A549 (cell line): ENCODE results near the gene SPINK13. TPM values are rescaled to one million over a fixed set of nuclear protein-coding genes. Genes with fewer than 3 reads are reported as not detected.

Experiments used
- ATAC-seq, 2 experiments: fragments of 200-7000 bp in 1 of 2; fragments of >200 bp in 1 of 2; cut with Nextera tagmentation in 1 of 2; cut with Tn5 transposase in 1 of 2; 3 replicates each; pipeline versions ENCODE4 v1.8.0 to v1.9.1; 2018 to 2020; ENCODE audit warnings: mild to moderate bottlenecking in 1 of 2, moderate library complexity in 1 of 2
- CTCF ChIA-PET: fragments of 300-600 bp; sonication (Branson Sonifier 250); formaldehyde crosslinking; extraction: SDS; loops from one replicate; lab custom pipeline; 2021; ENCODE audit warnings: antibody characterized with exemption, inconsistent platforms; lab: Yijun Ruan, JAX
- POLR2A ChIA-PET: fragments of 350-600 bp; formaldehyde crosslinking; extraction: SDS; loops from one replicate; lab custom pipeline; 2021; ENCODE audit warnings: antibody characterized with exemption, inconsistent platforms; lab: Yijun Ruan, JAX
- DNase-seq, 2 experiments: peaks; one replicate each; pipeline versions ENCODE4 v3.0.0 to v3.0.0-alpha.2; 2011 to 2016; ENCODE audit warnings: low read depth in 1 of 2, low spot score in 1 of 2
- FAIRE-seq: peaks from 2 replicates; lab custom pipeline; 2011; peaks lifted over from hg19 to GRCh38; lab: Jason Lieb, UNC
- H3K27ac ChIP-seq, 2 experiments: fragments of >200 bp; sonication (Bioruptor Twin); formaldehyde crosslinking; 3 replicates each; pipeline ENCODE4 v1.5.1; 2016 to 2017
- H3K4me1 ChIP-seq: fragments of >200 bp; sonication (Bioruptor Twin); formaldehyde crosslinking; 3 replicates; pipeline ENCODE4 v1.6.1; 2016
- H3K4me2 ChIP-seq: fragments of >200 bp; sonication (Bioruptor Twin); formaldehyde crosslinking; 3 replicates; pipeline ENCODE4 v1.6.1; 2016
- H3K4me3 ChIP-seq: fragments of >200 bp; sonication (Bioruptor Twin); formaldehyde crosslinking; 3 replicates; pipeline ENCODE4 v1.5.1; 2016
- H3K9me3 ChIP-seq: fragments of >200 bp; sonication (Bioruptor Twin); formaldehyde crosslinking; 3 replicates; pipeline ENCODE4 v1.6.1; 2016
- CBX2 ChIP-seq: fragments of 200-600 bp; sonication (generic); IDR thresholded peaks from 2 replicates; pipeline ENCODE4 v1.6.1; 2016; ENCODE audit warnings: low read depth, mild to moderate bottlenecking, borderline replicate concordance
- CHD2 ChIP-seq: fragments of 150-350 bp; IDR thresholded peaks from 2 replicates; pipeline ENCODE4 v1.6.1; 2014; ENCODE audit warnings: low read length; ENCODE audit not compliant: partially characterized antibody
- CHD4 ChIP-seq: fragments of 200-600 bp; sonication (generic); IDR thresholded peaks from 2 replicates; pipeline ENCODE4 v1.6.1; 2016; ENCODE audit warnings: antibody characterized with exemption, mild to moderate bottlenecking, borderline replicate concordance
- CTCF ChIP-seq: fragments of >200 bp; sonication (Bioruptor Twin); formaldehyde crosslinking; IDR thresholded peaks from 3 replicates; pipeline ENCODE4 v1.5.1; 2016
- ELK1 ChIP-seq: fragments of 150-350 bp; IDR thresholded peaks from 2 replicates; pipeline ENCODE4 v1.6.1; 2014; ENCODE audit warnings: low read depth, mild to moderate bottlenecking, low read length
- ESRRA ChIP-seq: fragments of 150-350 bp; IDR thresholded peaks from 2 replicates; pipeline ENCODE4 v1.6.1; 2014; ENCODE audit warnings: mild to moderate bottlenecking, low read length, borderline replicate concordance
- HOXB13 ChIP-seq: fragments of 250-450 bp; sonication (Bioruptor Pico); IDR thresholded peaks from 2 replicates; pipeline ENCODE4 v1.5.0; 2020; ENCODE audit warnings: low read depth, mild to moderate bottlenecking, moderate library complexity
- HOXB5 ChIP-seq: fragments of 250-450 bp; sonication (Bioruptor Pico); IDR thresholded peaks from 2 replicates; pipeline ENCODE4 v1.5.0; 2020; ENCODE audit warnings: mild to moderate bottlenecking, moderate library complexity
- JUNB ChIP-seq: fragments of >200 bp; sonication (Bioruptor Twin); formaldehyde crosslinking; IDR thresholded peaks from 2 replicates; pipeline ENCODE4 v1.6.1; 2016
- MYC ChIP-seq: IDR thresholded peaks from 2 replicates; pipeline ENCODE4 v1.6.1; 2012; ENCODE audit warnings: mild to moderate bottlenecking, inconsistent platforms, low read length, improper control_type of control experiment, borderline replicate concordance
- NPAS2 ChIP-seq: fragments of 250-450 bp; sonication (Bioruptor Pico); IDR thresholded peaks from 2 replicates; pipeline ENCODE4 v1.8.0; 2022; ENCODE audit warnings: mild to moderate bottlenecking, moderate library complexity, borderline replicate concordance
- RFX5 ChIP-seq: fragments of 450-650 bp; IDR thresholded peaks from 2 replicates; pipeline ENCODE4 v1.7.1; 2014; ENCODE audit warnings: antibody characterized with exemption, mild to moderate bottlenecking, moderate library complexity
- RNF2 ChIP-seq: fragments of 200-600 bp; sonication (generic); IDR thresholded peaks from 2 replicates; pipeline ENCODE4 v1.6.1; 2016; ENCODE audit warnings: low read depth, mild to moderate bottlenecking, antibody characterized with exemption, moderate library complexity, borderline replicate concordance
- SREBF2 ChIP-seq: fragments of 450-650 bp; IDR thresholded peaks from 2 replicates; pipeline ENCODE4 v1.6.1; 2014; ENCODE audit warnings: mild to moderate bottlenecking, moderate library complexity
- TFCP2L1 ChIP-seq: fragments of 250-450 bp; sonication (Bioruptor Pico); IDR thresholded peaks from 2 replicates; pipeline ENCODE4 v1.5.0; 2021; ENCODE audit warnings: mild to moderate bottlenecking
- TP53 ChIP-seq: fragments of 250-450 bp; sonication (Bioruptor Pico); IDR thresholded peaks from 2 replicates; pipeline ENCODE4 v1.5.0; 2021; ENCODE audit warnings: mild to moderate bottlenecking, moderate library complexity
- USF2 ChIP-seq: fragments of 450-650 bp; IDR thresholded peaks from 2 replicates; pipeline ENCODE4 v1.6.1; 2014; ENCODE audit warnings: antibody characterized with exemption
- ZC3H11A ChIP-seq: fragments of 450-650 bp; IDR thresholded peaks from 2 replicates; pipeline ENCODE4 v1.6.1; 2014; ENCODE audit warnings: antibody characterized with exemption, mild to moderate bottlenecking
- ZFP36 ChIP-seq: fragments of 450-650 bp; IDR thresholded peaks from 2 replicates; pipeline ENCODE4 v1.6.1; 2014; ENCODE audit warnings: borderline replicate concordance; ENCODE audit not compliant: partially characterized antibody
- ZNF302 ChIP-seq: fragments of 250-450 bp; sonication (Bioruptor Pico); IDR thresholded peaks from 2 replicates; pipeline ENCODE4 v1.9.0; 2021; ENCODE audit warnings: inconsistent platforms, mild to moderate bottlenecking, moderate library complexity
- WGBS: methylation state at CpG from one replicate; pipeline ENCODE4 v1.1.6; 2017; ENCODE audit errors: missing lambda C conversion rate; 5-methylcytosine and 5-hydroxymethylcytosine counted together
- polyA plus RNA-seq, 4 experiments: library from polyadenylated mRNA; depleted of rRNA in 3 of 4; stranded (reverse); fragments of >200 nt; fragmentation: RNase III in 1 of 4; extraction: RNeasy Plus Mini Kit Qiagen cat#74134 plus additional on column Dnase treatment in 1 of 4; gene quantifications; 2 replicates in 3 of 4; 3 replicates in 1 of 4; pipeline ENCODE4 v1.2.3, GENCODE V29; 2011 to 2017

The SPINK13 gene
- polyA plus RNA-seq, 2 of the 4 experiments (the other 2 are of a cell fraction): 0.13 TPM; not detected in 1

- H3K4me1 ChIP-seq: no peaks in the 10 kb centered on the region
- H3K9me3 ChIP-seq: no peaks in the 10 kb centered on the region
- FAIRE-seq: no peak
- no peak within 1 kb of the TSS for H3K27ac ChIP-seq
- DNase-seq: no peak
- no peak for TF ChIP-seq CBX2
- TF ChIP-seq ZC3H11A: no peak
- no peak for TF ChIP-seq TFCP2L1 (CRISPR knock-in tag)
- TF ChIP-seq HOXB13 (CRISPR knock-in tag): no peak
- no peak for TF ChIP-seq TP53 (CRISPR knock-in tag)
- no peak for TF ChIP-seq RFX5
- TF ChIP-seq ESRRA: no peak
- TF ChIP-seq CTCF: no peak
- TF ChIP-seq HOXB5: no peak
- TF ChIP-seq NPAS2 (CRISPR knock-in tag): no peak
- TF ChIP-seq USF2: no peak
- no peak for TF ChIP-seq ELK1
- TF ChIP-seq ZFP36: no peak
- no peak for TF ChIP-seq ZNF302 (CRISPR knock-in tag)
- ChIA-PET POLR2A (no interaction called here), CTCF (no interaction called here)
- no peak within 1 kb of the TSS for H3K4me3 ChIP-seq
- no peak for ATAC-seq
- H3K4me2 ChIP-seq: no peak within 1 kb of the TSS
- 2% methylated on average over 2 of the region's 2 CpGs for WGBS
These were observed 30.2 kb upstream of the SPINK13 start, which contains the start of gene MARCOL for GRCh38 chr5:148238418-148238794. Gene MARCOL (plus strand): TSS chr5:148238525. CDS start chr5:148238598, 73 bp downstream.

- FAIRE-seq: no peak
- H3K4me1 ChIP-seq: no peaks in the 10 kb centered on the region
- H3K9me3 ChIP-seq: no peaks in the 10 kb centered on the region
- H3K4me3 ChIP-seq: no peak overlapping the region
- ChIA-PET CTCF (no interaction called here), POLR2A (no interaction called here)
- no peak for DNase-seq
- WGBS: 2% methylated on average over 2 of the region's 2 CpGs
- ATAC-seq: no peak
- TF ChIP-seq JUNB: no peak
- no peak for TF ChIP-seq MYC
- TF ChIP-seq CHD2: no peak
- TF ChIP-seq ESRRA: no peak
- TF ChIP-seq USF2: no peak
- no peak for TF ChIP-seq CHD4
- H3K27ac ChIP-seq: no peak overlapping the region
- no peak overlapping the region for H3K4me2 ChIP-seq
These were observed 19.7 kb upstream of the SPINK13 start for GRCh38 chr5:148248894-148249293.

DNA sequence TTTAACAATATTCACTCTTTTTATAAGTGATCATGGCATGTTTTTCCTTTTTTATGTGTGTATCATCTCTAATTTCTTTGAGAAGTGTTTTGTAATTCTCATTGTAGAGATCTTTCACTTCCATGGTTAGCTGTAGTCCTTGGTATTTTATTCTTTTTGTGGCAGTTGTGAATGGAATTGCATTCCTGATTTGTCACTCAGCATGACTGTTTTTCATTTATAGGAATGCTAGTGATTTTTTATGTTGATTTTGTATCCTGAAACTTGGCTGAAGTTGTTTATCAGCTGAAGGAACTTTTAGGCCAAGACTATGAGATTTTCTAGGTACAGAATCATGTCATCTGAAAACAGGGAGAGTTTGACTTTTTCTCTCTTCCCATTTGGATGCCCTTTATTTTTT, 13.1 kb upstream of the SPINK13 start:
- FAIRE-seq (no peak), DNase-seq (no peak), ATAC-seq (no peak)
- Histone ChIP-seq H3K27ac (no peak overlapping the region), H3K4me3 (no peak overlapping the region), H3K4me1 (no peaks in the 10 kb centered on the region), H3K9me3 (no peaks in the 10 kb centered on the region), H3K4me2 (no peak overlapping the region)
- ChIA-PET CTCF (no interaction called here), POLR2A (no interaction called here)
- TF ChIP-seq RNF2: no peak
- TF ChIP-seq SREBF2: no peak
